ENCODE data around the gene ARPC1A.

DNA sequence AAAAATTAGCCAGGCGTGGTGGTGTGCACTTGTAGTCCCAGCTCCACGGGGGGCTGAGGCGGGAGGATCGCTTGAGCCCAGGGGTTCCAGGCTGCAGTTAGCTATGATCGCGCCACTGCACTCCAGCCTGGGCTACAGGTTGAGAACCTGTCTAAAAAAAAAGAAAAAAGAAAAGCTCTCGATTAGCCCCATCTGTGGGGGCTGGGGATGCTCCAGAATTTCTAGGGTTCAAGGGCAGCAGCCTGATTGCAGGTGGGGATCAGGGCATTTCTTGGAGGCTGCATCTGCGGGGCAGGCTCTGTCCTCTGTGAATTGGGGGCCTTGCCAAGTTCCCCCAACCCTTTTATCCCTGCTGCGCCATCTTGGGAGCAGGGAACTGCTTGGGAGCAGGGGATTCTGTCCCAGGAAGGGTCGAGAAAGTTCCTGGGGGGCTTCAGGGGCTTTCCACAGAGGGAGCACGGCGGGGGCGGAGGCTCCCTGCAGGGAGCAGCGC lies 651 bp upstream of the ARPC1A start:
- TF ChIP-seq POLR2AphosphoS5 (IDR thresholded peaks at IDR 0.05; ENCODE audit: low read depth, low read length) (no peak), SIN3A (IDR thresholded peaks at IDR 0.05; ENCODE audit: borderline replicate concordance, insufficient read depth, low read depth, low read length) (no peak), TCF7L2 (IDR thresholded peaks at IDR 0.05; ENCODE audit: low read depth, low read length) (no peak)
- TF ChIP-seq, protein P1, sequence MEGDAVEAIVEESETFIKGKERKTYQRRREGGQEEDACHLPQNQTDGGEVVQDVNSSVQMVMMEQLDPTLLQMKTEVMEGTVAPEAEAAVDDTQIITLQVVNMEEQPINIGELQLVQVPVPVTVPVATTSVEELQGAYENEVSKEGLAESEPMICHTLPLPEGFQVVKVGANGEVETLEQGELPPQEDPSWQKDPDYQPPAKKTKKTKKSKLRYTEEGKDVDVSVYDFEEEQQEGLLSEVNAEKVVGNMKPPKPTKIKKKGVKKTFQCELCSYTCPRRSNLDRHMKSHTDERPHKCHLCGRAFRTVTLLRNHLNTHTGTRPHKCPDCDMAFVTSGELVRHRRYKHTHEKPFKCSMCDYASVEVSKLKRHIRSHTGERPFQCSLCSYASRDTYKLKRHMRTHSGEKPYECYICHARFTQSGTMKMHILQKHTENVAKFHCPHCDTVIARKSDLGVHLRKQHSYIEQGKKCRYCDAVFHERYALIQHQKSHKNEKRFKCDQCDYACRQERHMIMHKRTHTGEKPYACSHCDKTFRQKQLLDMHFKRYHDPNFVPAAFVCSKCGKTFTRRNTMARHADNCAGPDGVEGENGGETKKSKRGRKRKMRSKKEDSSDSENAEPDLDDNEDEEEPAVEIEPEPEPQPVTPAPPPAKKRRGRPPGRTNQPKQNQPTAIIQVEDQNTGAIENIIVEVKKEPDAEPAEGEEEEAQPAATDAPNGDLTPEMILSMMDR (IDR thresholded peaks at IDR 0.05): no peak
- TF ChIP-seq, protein P2, sequence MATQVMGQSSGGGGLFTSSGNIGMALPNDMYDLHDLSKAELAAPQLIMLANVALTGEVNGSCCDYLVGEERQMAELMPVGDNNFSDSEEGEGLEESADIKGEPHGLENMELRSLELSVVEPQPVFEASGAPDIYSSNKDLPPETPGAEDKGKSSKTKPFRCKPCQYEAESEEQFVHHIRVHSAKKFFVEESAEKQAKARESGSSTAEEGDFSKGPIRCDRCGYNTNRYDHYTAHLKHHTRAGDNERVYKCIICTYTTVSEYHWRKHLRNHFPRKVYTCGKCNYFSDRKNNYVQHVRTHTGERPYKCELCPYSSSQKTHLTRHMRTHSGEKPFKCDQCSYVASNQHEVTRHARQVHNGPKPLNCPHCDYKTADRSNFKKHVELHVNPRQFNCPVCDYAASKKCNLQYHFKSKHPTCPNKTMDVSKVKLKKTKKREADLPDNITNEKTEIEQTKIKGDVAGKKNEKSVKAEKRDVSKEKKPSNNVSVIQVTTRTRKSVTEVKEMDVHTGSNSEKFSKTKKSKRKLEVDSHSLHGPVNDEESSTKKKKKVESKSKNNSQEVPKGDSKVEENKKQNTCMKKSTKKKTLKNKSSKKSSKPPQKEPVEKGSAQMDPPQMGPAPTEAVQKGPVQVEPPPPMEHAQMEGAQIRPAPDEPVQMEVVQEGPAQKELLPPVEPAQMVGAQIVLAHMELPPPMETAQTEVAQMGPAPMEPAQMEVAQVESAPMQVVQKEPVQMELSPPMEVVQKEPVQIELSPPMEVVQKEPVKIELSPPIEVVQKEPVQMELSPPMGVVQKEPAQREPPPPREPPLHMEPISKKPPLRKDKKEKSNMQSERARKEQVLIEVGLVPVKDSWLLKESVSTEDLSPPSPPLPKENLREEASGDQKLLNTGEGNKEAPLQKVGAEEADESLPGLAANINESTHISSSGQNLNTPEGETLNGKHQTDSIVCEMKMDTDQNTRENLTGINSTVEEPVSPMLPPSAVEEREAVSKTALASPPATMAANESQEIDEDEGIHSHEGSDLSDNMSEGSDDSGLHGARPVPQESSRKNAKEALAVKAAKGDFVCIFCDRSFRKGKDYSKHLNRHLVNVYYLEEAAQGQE (IDR thresholded peaks at IDR 0.05; ENCODE audit: insufficient read depth in 1 of 2, low read depth in 2 of 2, low read length in 1 of 2): no peak
